Chondrocyte (in vitro differentiated cells): ENCODE results near the gene MCTP2. TPM values are rescaled to one million over a fixed set of nuclear protein-coding genes. Genes with fewer than 3 reads are reported as not detected.

Experiments used
- DNase-seq: peaks from one replicate; pipeline ENCODE4 v3.0.0; 2021; ENCODE audit warnings: mixed read lengths, low spot score
- H3K27ac Mint-ChIP-seq: one replicate; pipeline ENCODE4 v1.8.0; 2021; ENCODE audit warnings: mild to moderate bottlenecking, moderate library complexity, mixed read lengths; ENCODE audit not compliant: unreplicated experiment
- H3K27me3 Mint-ChIP-seq: 2 replicates; pipeline ENCODE4 v1.8.0; 2021; ENCODE audit warnings: low read depth, mixed read lengths
- H3K36me3 Mint-ChIP-seq: 2 replicates; pipeline ENCODE4 v1.8.0; 2021; ENCODE audit warnings: low read depth, mixed read lengths
- H3K4me1 Mint-ChIP-seq: 2 replicates; pipeline ENCODE4 v1.8.0; 2021; ENCODE audit warnings: low read depth, mild to moderate bottlenecking, mixed read lengths
- H3K4me3 Mint-ChIP-seq: one replicate; pipeline ENCODE4 v1.8.0; 2021; ENCODE audit warnings: mild to moderate bottlenecking, moderate library complexity, mixed read lengths; ENCODE audit not compliant: unreplicated experiment
- H3K9me3 Mint-ChIP-seq: 2 replicates; pipeline ENCODE4 v1.8.0; 2021; ENCODE audit warnings: low read depth, mixed read lengths
- total RNA-seq: library from RNA; stranded (reverse); gene quantifications from 3 replicates; pipeline ENCODE4 v1.2.1, GENCODE V29; 2021
- TF ChIP-seq, protein P1 (sequence below): fragments of 200-600 bp; sonication (generic); IDR thresholded peaks from 2 replicates; pipeline ENCODE4 v1.5.0; 2021; ENCODE audit warnings: antibody characterized with exemption, mild to moderate bottlenecking, moderate library complexity

MCTP2 gene
- total RNA-seq, 1 donor from 2014 or later = 4.5 TPM

DNA sequence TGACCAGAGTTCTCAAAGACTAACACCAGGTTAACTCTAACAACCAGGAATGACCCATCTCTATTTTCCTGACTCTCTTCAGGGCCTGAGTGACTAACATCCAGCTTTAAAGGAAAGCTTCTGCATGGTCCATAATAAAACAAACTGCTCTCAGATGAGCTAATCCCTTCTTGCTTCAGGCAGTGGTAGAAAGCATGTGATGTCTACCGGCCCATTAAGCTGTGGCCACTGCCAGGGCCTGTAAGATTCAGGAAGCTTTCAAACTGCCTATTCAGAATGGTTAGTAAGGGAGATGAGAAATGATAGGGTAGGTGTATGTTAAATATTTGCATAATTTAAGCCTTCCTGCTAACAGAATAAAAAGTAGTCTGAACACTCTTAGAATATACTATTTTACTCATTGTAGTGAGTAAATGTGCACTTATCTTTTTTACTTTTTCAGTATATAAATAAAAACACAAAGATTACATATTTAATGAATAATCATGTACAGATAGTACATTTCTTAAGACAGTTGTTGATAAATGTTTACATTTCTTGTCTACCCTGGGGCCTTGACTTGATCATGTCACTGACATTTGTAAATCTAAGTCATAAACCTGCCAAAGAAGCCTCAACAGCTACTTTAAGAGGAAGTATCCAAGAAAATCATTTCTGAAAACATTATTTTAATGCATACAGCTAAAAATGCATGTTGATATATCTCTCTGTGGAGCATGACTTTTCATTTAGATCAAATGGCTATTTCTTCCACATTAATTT lies 222.0 kb downstream of the MCTP2 start:
- Mint-ChIP-seq H3K27ac (no peak overlapping the region), H3K9me3 (peaks cover 2% of the 10 kb centered on the region), H3K27me3 (no peaks in the 10 kb centered on the region), H3K4me3 (no peak overlapping the region), H3K4me1 (no peaks in the 10 kb centered on the region), H3K36me3 (peaks cover 1% of the 10 kb centered on the region)
- TF ChIP-seq, protein P1, sequence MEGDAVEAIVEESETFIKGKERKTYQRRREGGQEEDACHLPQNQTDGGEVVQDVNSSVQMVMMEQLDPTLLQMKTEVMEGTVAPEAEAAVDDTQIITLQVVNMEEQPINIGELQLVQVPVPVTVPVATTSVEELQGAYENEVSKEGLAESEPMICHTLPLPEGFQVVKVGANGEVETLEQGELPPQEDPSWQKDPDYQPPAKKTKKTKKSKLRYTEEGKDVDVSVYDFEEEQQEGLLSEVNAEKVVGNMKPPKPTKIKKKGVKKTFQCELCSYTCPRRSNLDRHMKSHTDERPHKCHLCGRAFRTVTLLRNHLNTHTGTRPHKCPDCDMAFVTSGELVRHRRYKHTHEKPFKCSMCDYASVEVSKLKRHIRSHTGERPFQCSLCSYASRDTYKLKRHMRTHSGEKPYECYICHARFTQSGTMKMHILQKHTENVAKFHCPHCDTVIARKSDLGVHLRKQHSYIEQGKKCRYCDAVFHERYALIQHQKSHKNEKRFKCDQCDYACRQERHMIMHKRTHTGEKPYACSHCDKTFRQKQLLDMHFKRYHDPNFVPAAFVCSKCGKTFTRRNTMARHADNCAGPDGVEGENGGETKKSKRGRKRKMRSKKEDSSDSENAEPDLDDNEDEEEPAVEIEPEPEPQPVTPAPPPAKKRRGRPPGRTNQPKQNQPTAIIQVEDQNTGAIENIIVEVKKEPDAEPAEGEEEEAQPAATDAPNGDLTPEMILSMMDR = no peak
- DNase-seq = no peak

DNA sequence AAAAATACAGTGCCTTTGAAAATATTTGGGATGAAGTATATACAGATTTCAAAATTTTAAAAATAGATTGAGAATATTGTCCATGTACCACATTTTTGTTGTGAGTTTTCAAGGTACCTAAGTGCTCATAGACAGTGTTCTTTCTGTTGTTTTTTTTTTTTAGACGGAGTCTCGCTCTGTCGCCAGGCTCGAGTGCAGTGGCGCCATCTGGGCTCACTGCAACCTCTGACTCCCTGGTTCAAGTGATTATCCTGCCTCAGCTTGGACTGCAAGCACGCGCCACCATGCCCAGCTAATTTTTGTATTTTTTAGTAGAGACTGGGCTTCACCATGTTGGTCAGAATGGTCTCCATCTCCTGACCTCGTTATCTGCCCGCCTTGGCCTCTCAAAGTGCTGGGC lies 223.9 kb downstream of the MCTP2 start:
- Mint-ChIP-seq H3K27ac (no peak overlapping the region), H3K9me3 (peaks cover 2% of the 10 kb centered on the region), H3K27me3 (no peaks in the 10 kb centered on the region), H3K4me3 (no peak overlapping the region), H3K4me1 (no peaks in the 10 kb centered on the region), H3K36me3 (peaks cover 1% of the 10 kb centered on the region)
- TF ChIP-seq, protein P1 = no peak
- DNase-seq = no peak

DNA sequence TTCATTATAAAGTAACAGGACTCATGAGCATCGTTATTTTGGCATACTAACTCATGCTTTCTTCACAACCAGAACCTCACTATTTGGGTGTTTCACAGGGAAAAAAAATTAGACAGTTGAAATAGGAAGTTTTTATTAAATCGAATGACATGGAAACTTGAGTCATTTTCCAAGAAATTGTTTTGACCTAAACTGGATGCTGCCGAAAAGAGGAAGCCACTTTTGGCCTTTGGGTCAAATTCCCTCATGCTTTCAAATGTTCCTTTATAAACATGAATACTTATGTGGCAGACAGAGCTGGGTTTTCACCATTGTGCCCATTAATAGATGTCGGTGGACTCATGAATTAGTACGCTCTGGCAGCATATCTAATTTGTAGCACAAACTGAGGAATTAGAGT lies 224.9 kb downstream of the MCTP2 start:
- Mint-ChIP-seq H3K4me1 (no peaks in the 10 kb centered on the region), H3K27ac (no peak overlapping the region), H3K9me3 (peaks cover 2% of the 10 kb centered on the region), H3K36me3 (peaks cover 1% of the 10 kb centered on the region), H3K4me3 (no peak overlapping the region), H3K27me3 (no peaks in the 10 kb centered on the region)
- no peak for DNase-seq
- TF ChIP-seq, protein P1 = no peak

DNA sequence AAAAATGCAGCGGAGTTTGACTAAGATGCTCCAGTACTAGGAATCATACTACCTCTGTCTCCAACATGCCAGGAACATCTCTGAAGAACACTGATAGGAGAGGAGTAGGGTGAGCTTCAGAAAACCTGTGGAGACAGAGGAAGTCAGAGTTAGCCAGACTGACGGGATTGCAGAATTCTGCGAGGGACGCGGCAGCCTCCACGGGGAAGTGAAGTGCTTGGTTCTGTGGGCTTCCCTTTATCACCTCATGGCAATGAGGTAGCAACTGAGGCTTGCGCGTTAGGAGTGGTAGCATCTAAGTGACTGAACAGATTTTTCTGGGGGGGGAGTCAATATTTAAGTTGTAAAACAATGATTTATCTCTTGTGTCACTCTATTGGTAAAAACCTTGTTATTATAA lies 226.3 kb downstream of the MCTP2 start:
- peaks cover 2% of the 10 kb centered on the region for H3K9me3 Mint-ChIP-seq
- H3K36me3 Mint-ChIP-seq = peaks cover 5% of the 10 kb centered on the region
- no peak overlapping the region for H3K4me3 Mint-ChIP-seq
- H3K27ac Mint-ChIP-seq = no peak overlapping the region
- DNase-seq = no peak
- TF ChIP-seq, protein P1 = no peak
- no peaks in the 10 kb centered on the region for H3K27me3 Mint-ChIP-seq
- no peaks in the 10 kb centered on the region for H3K4me1 Mint-ChIP-seq

DNA sequence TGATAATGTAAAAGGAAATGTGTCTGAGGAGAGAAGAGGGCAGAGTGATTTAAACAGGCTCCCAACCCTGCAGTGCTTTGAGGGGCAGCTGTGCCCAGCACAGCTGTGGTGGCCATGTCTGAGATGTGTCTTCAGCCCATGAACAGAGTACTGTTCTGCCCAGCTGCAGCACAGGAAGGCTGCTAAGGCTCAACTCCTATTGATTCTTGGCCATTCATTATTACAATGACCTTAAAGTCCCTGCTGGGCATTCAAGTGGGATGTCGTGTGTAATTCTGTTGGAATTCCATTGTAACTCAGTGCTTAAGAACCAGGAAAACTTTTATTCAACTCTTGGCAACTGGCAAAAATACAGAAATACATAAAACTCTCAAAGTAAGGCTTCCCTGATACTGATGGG lies 229.3 kb downstream of the MCTP2 start:
- Mint-ChIP-seq H3K36me3 (peaks cover 3% of the 10 kb centered on the region), H3K4me3 (no peak overlapping the region)
- TF ChIP-seq, protein P1 = no peak

More for the DNA sequence above, 229.3 kb downstream of the MCTP2 start:
- Mint-ChIP-seq H3K4me1 (no peaks in the 10 kb centered on the region), H3K27ac (no peak overlapping the region), H3K27me3 (no peaks in the 10 kb centered on the region), H3K9me3 (no peaks in the 10 kb centered on the region)
- DNase-seq = no peak
